Thymus (tissue), 11 donors: Measurements from ENCODE around the gene ABCG1. TPM values are rescaled to one million over a fixed set of nuclear protein-coding genes. Genes with fewer than 3 reads are reported as not detected.

ENCODE experiments used
- DNase-seq, 9 donors: peaks; one replicate each; pipeline ENCODE4 v3.0.0-alpha.2; 2013; ENCODE audit warnings: low spot score in 9 of 9, low read depth in 6 of 9, missing footprints in 1 of 9
- H3K27ac ChIP-seq, 2 donors: one replicate each; pipeline ENCODE4 v1.5.1; 2013; ENCODE audit warnings: control low read depth in 1 of 2, low read depth in 1 of 2, low read length in 1 of 2, mild to moderate bottlenecking in 1 of 2, moderate library complexity in 1 of 2
- H3K27me3 ChIP-seq, 2 donors: one replicate each; pipeline ENCODE4 v1.5.1; 2013; ENCODE audit warnings: low read length in 1 of 2; ENCODE audit not compliant: control insufficient read depth in 2 of 2, insufficient read depth in 1 of 2
- H3K36me3 ChIP-seq, 2 donors: one replicate each; pipeline ENCODE4 v1.5.1; 2013; ENCODE audit warnings: low read length in 1 of 2, mild to moderate bottlenecking in 1 of 2, moderate library complexity in 1 of 2; ENCODE audit not compliant: control insufficient read depth in 2 of 2, insufficient read depth in 2 of 2
- H3K4me1 ChIP-seq, 2 donors: one replicate each; pipeline ENCODE4 v1.5.1; 2013; ENCODE audit warnings: low read length in 2 of 2; ENCODE audit not compliant: control insufficient read depth in 2 of 2, insufficient read depth in 2 of 2
- H3K4me3 ChIP-seq, 2 donors: one replicate each; pipeline ENCODE4 v1.5.1; 2013; ENCODE audit warnings: low read length in 2 of 2, control low read depth in 1 of 2, mild to moderate bottlenecking in 1 of 2
- H3K9me3 ChIP-seq, 2 donors: one replicate each; pipeline ENCODE4 v1.5.1; 2013; ENCODE audit warnings: low read length in 1 of 2, mild to moderate bottlenecking in 1 of 2; ENCODE audit not compliant: control insufficient read depth in 2 of 2, insufficient read depth in 1 of 2
- WGBS: extraction: QIAGEN DNeasy Blood & Tissue Kit; methylation state at CpG from one replicate; pipeline ENCODE4 v1.1.7; 2013; 5-methylcytosine and 5-hydroxymethylcytosine counted together
- polyA plus RNA-seq: library from polyadenylated mRNA; stranded (reverse); fragments of 200-250 nt; gene quantifications from one replicate; pipeline ENCODE4 v1.2.3, GENCODE V29; 2013
- total RNA-seq: library from RNA; stranded (reverse); fragments of 120-200 nt; gene quantifications from one replicate; pipeline ENCODE4 v1.2.4, GENCODE V29; 2013
- donor health status: healthy.

The ABCG1 gene
- total and polyA plus RNA-seq, 2 donors: 20.5 to 28.8 TPM

- no peak for DNase-seq
- no peaks in the 10 kb centered on the region for H3K36me3 ChIP-seq
- H3K9me3 ChIP-seq: peaks cover 0 to 3% of the 10 kb centered on the region in 2 donors
- no peak overlapping the region for H3K4me3 ChIP-seq
- H3K27ac ChIP-seq: no peak overlapping the region
- no peaks in the 10 kb centered on the region for H3K27me3 ChIP-seq
- peaks cover 0 to 2% of the 10 kb centered on the region in 2 donors for H3K4me1 ChIP-seq
Measured at GRCh38 chr21:42208036-42208435, 10.9 kb upstream of the ABCG1 start.

- H3K4me1 ChIP-seq: peaks cover 0 to 2% of the 10 kb centered on the region in 2 donors
- no peak for DNase-seq
- H3K27ac ChIP-seq: no peak overlapping the region
- H3K9me3 ChIP-seq: peaks cover 0 to 3% of the 10 kb centered on the region in 2 donors
- no peaks in the 10 kb centered on the region for H3K36me3 ChIP-seq
- H3K4me3 ChIP-seq: no peak overlapping the region
- H3K27me3 ChIP-seq: no peaks in the 10 kb centered on the region
- WGBS: 97% methylated on average over 5 of the region's 5 CpGs
Measured at GRCh38 chr21:42208801-42209490, 10.0 kb upstream of the ABCG1 start.

DNA sequence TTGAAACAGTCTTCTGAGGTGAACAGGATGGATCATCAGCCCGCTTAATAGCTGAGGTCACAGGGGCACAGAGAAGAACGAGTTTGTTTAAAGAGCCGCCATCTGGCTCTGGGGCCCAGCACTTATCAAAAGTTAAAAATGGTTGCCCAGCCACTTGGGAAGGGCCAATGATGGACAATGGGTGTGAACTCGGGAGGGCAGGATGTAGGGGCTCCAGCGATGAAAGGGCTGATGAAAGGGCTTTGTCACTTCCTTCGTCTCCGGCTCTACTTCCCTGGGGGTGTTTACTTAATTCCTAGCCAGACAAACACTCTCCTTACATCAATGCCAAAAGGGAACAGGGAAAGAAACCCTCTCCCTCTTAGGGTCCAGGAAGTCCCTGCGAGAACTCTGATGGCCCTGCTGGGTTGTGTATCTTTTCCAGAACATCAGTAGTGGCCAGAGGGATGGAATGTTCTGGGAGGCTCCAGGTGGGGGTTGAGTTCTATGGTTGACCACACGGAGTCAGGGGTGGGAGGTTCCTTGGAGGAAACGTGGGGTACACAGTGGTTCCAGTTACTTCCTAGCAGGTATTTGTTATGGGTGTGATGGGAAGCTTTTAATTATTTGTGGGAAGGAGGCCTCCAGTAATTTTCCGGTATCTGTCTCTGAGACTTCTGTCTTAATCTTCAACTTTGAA is 9.0 kb upstream of the ABCG1 start:
- H3K27ac ChIP-seq: no peak overlapping the region
- DNase-seq: no peak
- WGBS: 96% methylated on average over 11 of the region's 11 CpGs

GRCh38 chr21:42212266-42212665 is 6.7 kb upstream of the ABCG1 start:
- Histone ChIP-seq H3K27me3 (no peaks in the 10 kb centered on the region), H3K36me3 (no peaks in the 10 kb centered on the region), H3K4me3 (no peak overlapping the region), H3K4me1 (peaks cover 0 to 2% of the 10 kb centered on the region in 2 donors), H3K27ac (no peak overlapping the region), H3K9me3 (peaks cover 4 to 30% of the 10 kb centered on the region in 2 donors)
- WGBS: 94% methylated on average over 3 of the region's 3 CpGs
- DNase-seq: no peak

More for the DNA sequence above, 9.0 kb upstream of the ABCG1 start:
- Histone ChIP-seq H3K36me3 (no peaks in the 10 kb centered on the region), H3K4me1 (peaks cover 0 to 2% of the 10 kb centered on the region in 2 donors), H3K27me3 (no peaks in the 10 kb centered on the region), H3K4me3 (no peak overlapping the region), H3K9me3 (peaks cover 0 to 11% of the 10 kb centered on the region in 2 donors)

DNA sequence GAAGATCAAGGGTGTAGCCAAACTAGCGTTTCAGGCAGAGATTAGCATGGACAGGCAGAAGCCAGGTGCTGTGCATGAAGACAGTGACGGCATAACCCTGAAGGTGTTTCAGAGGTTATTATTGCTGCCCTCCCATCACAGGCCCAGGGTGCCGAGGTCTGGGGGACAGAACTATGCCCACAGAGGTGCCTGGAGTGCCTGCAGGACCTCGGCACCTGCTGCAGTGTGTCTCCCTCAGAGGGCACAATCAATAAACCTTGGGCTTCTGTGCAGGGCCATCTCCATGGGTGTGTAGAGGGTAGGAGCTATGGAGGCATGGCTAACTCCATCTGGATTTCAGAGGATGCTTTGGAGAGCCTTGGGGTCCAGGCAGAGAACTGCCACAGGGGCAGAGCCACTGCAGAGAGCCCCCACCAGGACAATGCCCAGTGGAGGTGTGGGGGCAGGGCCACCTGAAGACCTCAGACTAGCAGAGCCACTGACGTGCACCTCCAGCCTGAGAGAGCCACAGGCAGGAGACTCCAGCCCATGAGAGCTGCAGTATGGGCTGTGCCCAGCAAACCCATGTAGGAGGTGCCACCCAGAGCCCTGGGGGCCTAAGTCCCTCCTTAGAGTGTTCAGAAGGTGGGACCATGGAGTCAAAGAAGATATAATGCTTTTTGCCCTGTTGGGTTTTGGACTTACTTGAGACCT is 5.7 kb upstream of the ABCG1 start:
- Histone ChIP-seq H3K36me3 (no peaks in the 10 kb centered on the region), H3K9me3 (peaks cover 4 to 32% of the 10 kb centered on the region in 2 donors), H3K27me3 (no peaks in the 10 kb centered on the region), H3K27ac (no peak overlapping the region), H3K4me1 (peaks cover under 1 to 6% of the 10 kb centered on the region in 2 donors), H3K4me3 (no peak overlapping the region)
- DNase-seq: no peak
- WGBS: 98% methylated on average over 5 of the region's 5 CpGs

DNA sequence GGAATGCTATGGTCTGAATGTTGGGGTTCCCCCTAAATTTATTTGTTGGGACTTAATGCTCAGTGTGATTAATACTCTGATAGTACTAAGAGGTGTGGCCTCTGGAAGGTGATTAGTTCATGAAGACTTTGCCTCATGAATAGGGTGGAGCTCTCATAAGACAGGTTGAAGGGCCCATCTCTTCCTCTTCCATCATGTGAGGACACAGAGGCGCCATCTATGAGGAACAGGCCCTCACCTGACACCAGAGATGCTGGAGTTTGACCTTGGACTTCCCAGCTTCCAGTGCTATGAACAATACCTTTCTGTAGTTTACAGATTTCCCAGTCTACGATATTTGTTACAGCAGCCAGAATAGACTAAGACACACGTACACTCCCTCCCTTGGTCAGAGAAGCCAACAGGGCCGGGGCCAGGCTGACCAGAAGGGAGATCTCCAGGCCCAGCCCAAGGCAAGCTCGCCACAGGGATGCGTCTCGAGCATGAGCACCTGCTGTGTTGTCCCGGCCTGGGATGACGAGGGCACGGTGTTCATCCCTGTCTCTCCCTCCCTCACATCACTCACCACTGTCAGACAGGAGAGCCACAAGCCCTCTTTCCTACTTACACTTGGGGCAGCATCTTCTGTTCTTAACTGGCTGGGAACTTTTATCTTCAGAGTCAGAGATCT is 4.7 kb upstream of the ABCG1 start:
- peaks cover 4 to 32% of the 10 kb centered on the region in 2 donors for H3K9me3 ChIP-seq
- H3K4me3 ChIP-seq: no peak overlapping the region
- 96% methylated on average over 10 of the region's 10 CpGs for WGBS
- H3K4me1 ChIP-seq: peaks cover 3 to 12% of the 10 kb centered on the region in 2 donors
- no peaks in the 10 kb centered on the region for H3K36me3 ChIP-seq
- H3K27ac ChIP-seq: no peak overlapping the region
- H3K27me3 ChIP-seq: peaks cover 0 to 2% of the 10 kb centered on the region in 2 donors
- DNase-seq: no peak

DNA sequence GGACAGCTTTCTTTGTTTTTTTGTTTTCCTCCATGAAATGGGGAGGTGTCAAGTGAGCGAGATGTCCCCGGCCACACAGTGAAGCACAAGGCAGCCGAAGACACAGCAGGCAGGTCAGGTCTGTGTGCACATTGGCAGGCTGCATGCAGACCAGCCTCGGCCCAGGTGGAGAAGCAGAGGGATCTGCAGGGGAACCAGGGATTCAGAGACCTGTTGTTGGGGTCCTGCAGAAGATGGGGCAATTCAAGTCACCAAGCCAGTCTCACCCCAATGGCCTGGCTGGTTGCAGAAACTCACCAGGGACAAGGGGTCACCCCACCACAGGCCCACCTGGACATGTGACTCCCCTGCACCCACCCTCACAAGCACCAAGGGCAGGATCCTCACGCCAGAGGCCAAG is 4.0 kb upstream of the ABCG1 start:
- WGBS: 88% methylated on average over 5 of the region's 5 CpGs
- Histone ChIP-seq H3K9me3 (peaks cover 4 to 32% of the 10 kb centered on the region in 2 donors), H3K36me3 (no peaks in the 10 kb centered on the region), H3K27me3 (peaks cover 0 to 6% of the 10 kb centered on the region in 2 donors), H3K27ac (no peak overlapping the region), H3K4me3 (no peak overlapping the region), H3K4me1 (peaks cover 3 to 14% of the 10 kb centered on the region in 2 donors)
- no peak for DNase-seq

GRCh38 chr21:42215942-42216725 is 2.8 kb upstream of the ABCG1 start:
- WGBS: 99% methylated on average over 9 of the region's 9 CpGs
- no peak overlapping the region for H3K27ac ChIP-seq
- no peak overlapping the region for H3K4me3 ChIP-seq
- H3K4me1 ChIP-seq: peaks cover 10 to 23% of the 10 kb centered on the region in 2 donors
- no peaks in the 10 kb centered on the region for H3K36me3 ChIP-seq
- no peak for DNase-seq
- H3K9me3 ChIP-seq: peaks cover 4 to 32% of the 10 kb centered on the region in 2 donors
- H3K27me3 ChIP-seq: peaks cover 0 to 6% of the 10 kb centered on the region in 2 donors
